Testis (tissue), 2 donors: Measurements from ENCODE around the gene CNPY4.

Source experiments
- CTCF ChIP-seq, 3 experiments: fragments of 450-650 bp in 2 of 3; fragments of 200-600 bp in 1 of 3; sonication (generic) in 1 of 3; IDR thresholded peaks; one replicate each; pipeline ENCODE4 v1.5.1; 2016 to 2019; ENCODE audit warnings: antibody characterized with exemption in 3 of 3, mild to moderate bottlenecking in 2 of 3, moderate library complexity in 1 of 3
- POLR2A ChIP-seq: fragments of 450-650 bp; IDR thresholded peaks from one replicate; pipeline ENCODE4 v1.6.1; 2017; ENCODE audit warnings: antibody characterized with exemption, mild to moderate bottlenecking, moderate library complexity

- TF ChIP-seq CTCF (IDR thresholded peaks at IDR 0.05), result no peak
- no peak for TF ChIP-seq POLR2A
These were observed 26.4 kb upstream of the CNPY4 start for GRCh38 chr7:100093054-100093453.
